GM19043 (cell line): ENCODE results near the gene GP5.

Experiments
- ATAC-seq: cut with Tn5 transposase; IDR thresholded peaks from one replicate; pipeline ENCODE4 v1.9.1; 2021; ENCODE audit warnings: low read depth; ENCODE audit not compliant: unreplicated experiment

GP5 gene

DNA sequence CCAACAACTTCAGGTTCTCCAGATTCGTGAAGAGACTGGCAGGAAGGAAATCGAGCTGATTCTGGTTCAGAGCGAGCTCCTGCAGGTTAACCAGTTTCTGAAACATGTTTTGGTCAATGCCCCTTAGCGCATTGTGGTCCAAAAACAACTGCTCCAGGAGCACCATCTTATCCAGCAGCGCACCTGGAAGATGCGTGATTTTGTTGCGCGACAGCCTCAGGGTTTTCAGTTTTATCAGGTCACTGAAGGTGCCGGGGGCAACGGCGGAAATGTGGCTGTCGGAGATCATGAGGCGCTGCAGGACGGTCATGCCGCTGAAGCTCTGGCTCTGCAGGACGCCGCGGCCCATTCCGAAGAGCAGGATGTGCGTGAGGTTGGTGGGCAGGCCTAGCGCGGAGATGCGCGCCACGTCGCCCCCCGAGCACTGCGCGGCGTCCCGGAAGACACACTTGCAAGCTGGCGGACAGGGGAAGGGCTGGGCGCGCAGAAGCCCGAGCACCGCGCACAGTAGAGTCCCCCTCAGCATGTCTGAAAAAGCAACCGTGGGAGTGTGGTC is 1.2 kb downstream of the GP5 start:
- ATAC-seq: no peak

- ATAC-seq: no peak
Measured at GRCh38 chr3:194396859-194397756, 2.0 kb downstream of the GP5 start.

- no peak for ATAC-seq
Measured at GRCh38 chr3:194396539-194396858, 2.6 kb downstream of the GP5 start.

DNA sequence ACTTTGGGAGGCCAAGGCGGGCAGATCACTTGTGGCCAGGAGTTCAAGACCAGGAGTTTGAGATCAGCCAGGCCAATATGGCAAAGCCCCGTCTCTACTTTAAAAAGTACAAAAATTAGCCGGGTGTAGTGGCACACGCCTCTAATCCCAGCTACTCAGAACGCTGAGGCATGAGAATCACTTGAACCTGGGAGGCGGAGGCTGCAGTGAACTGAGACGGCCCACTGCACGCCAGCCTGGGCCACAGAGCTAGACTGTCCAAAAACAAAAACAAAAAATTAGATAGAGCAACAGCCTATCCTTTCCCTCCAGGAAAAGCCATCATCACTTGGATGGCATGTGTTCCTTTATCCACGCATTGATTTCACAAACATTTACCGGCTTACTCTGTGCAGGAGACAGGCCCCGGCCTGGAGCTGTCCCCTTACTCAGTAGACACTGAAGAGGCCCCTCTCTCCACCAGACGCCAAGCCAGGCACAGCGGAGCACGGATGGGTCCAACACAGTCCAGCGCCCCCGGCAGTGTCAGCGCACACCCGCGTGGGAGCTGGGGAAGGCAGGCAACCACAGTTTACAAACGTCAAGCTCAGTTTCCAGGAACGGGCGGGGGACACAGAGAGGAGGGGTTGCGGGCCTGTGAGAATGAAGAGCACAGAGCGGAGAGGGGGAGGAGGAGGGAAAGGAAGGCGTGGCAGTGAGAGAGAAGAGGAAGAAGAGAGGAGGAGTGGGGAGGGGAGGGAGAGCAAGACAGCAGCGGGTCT is 3.1 kb downstream of the GP5 start:
- ATAC-seq: no peak

DNA sequence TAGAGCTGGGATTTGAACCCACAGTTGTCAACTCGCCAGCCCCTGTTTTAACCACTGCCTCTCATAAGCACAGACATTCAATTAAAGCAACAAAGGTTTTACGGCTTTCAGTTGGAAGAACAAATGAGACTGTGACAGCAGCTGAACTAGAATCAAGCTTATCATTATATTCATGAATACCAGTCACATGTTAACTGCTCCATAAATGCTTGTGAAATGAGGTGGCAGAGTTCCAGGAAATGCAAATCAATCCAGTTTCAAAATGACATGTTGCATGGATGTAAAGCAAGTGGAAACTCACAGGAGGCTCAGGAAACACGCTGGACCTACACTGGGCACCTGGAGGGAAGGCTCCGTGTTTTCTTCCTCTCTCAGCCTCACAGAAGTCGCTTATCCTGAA is 3.9 kb downstream of the GP5 start:
- no peak for ATAC-seq

GRCh38 chr3:194392576-194392975 is 6.5 kb downstream of the GP5 start:
- ATAC-seq: no peak

- ATAC-seq: no peak
Measured at GRCh38 chr3:194390835-194391234, 8.2 kb downstream of the GP5 start.

- no peak for ATAC-seq
Measured at GRCh38 chr3:194389269-194389668, 9.8 kb downstream of the GP5 start.

- ATAC-seq: no peak
Measured at GRCh38 chr3:194387926-194388418, 11.1 kb downstream of the GP5 start.

- ATAC-seq: no peak
Measured at GRCh38 chr3:194387276-194387675, 11.8 kb downstream of the GP5 start.

- ATAC-seq: no peak
Measured at GRCh38 chr3:194386648-194387047, 12.4 kb downstream of the GP5 start.

- no peak for ATAC-seq
Measured at GRCh38 chr3:194386066-194386465, 13.0 kb downstream of the GP5 start.

DNA sequence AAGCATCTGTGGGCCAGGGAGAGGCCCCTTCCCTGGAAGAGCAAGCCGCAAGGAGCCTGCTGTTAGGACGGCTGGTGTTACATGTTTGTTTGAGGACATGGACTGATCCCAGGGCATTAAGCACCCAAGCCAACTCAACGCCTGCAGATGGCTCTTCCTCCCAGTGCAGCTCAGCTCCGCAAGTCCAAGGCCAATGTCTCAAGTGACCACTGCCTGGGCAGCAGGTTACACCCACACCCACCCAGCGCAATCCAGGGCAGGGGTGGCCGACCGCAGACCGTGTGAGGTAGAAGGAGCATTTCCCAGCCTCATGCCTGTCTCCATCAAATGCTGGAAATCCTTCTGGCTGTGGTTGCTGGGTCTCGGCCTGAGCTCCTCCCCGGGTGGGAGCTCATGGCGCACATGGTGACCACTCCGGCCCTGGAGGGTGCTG is 14.5 kb downstream of the GP5 start:
- ATAC-seq: no peak

- ATAC-seq: no peak
Measured at GRCh38 chr3:194384156-194384555, 14.9 kb downstream of the GP5 start.

GRCh38 chr3:194383276-194383940 is 15.7 kb downstream of the GP5 start:
- no peak for ATAC-seq

DNA sequence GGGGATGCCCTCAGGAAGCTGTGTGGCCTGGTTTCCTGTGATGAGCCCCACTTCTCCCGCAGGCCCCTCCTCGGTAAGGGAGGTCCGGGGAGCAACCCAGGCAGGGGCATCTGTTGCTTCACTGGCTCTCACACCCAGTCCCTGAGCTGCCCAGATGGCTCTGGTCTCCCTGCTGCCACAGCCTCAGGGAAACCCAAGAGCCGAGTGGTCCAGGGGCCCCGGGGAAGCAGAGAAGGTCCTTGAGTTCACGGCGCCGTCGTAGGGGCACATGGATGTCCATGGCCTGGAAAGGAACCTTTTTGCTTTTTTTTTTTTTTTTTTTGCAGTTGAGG is 16.2 kb downstream of the GP5 start:
- ATAC-seq: no peak

DNA sequence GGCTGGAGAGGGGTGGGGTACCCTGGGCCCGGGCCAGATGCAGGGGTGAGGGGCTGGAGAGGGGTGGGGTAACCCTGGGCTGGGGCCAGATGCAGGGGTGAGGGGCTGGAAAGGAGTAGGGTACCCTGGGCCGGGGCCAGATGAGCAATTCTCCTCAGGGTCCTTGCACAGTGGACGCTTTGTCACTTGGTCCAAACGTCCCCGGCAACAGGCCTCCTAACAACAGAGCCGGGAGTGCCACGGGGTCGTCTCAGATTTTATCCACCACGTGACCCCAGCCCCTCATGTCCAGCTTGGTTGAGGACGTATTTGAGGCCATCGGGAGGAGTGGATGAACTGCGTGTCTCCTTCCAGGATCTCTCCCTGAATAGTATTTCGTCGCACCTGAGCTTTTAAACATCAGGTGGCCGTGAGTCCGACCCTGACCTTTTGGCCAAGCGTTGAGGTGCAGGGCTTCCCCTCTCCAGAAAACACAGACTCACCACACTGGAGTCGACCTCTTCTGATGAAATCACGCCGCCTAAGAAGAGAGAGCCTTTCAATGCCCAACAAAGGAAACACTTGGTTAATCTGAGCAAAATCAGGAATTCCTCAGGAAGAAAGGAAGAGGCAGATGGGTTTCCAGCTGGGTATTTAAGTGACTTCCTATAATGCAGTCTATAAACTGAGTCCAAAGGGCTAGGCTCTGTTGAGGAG is 16.7 kb downstream of the GP5 start:
- no peak for ATAC-seq

DNA sequence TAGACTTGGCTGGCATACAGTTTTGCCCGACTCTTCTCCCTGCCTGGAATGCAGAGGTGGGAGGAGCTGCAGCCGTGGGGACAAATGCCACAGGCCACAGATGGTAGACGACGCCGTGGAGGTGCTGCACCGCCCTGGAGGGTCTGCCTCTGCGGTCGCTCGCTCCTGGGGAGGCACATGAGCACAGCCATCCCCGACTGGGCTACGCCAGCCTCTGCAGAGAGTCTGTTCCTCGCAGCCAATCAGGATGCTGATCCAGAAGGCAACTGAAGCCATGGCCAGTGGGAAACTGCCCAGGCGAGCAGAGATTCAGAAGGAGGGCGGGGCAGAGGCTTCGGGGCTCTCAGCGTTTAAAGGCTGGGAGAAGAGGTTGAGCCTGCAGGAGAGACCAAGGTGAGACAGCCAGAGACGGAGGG is 17.6 kb downstream of the GP5 start:
- no peak for ATAC-seq

DNA sequence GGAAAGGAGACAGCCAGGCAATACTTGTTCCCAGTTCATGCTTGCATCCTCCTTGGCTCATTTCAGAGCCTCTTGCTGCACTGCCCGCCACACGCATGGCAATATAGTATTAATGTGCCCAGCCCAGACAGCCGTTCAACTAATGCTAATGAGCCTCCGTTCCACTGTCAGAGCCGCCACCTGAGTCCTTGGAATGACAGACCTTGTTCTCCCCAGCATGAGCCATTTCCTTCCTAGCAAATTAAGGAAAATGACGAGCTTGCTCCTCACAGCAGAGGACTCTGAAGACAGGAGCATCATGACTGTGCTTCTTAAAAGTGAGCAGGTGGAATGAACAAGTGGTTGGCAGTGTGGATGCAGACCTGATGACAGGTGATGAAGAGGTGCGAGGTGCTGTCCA is 18.7 kb downstream of the GP5 start:
- ATAC-seq: no peak

DNA sequence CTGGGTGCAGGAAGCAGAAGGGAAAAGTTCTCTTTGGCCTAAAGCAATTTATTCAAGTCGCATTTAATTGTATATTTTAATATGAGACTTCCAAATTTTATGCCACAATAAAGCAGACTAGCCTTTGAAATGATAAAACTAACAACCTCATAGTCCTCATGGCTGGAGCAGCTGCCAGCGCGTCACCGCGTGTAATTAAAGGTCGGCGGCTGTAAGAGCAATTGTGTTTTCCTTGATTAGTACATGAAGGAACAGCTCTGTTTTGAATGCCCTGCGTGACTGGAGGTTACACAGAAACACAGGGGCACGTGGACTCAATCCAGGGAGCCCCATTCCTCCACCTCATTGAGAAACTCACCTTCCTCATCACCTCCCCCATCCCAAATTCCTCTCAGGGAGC is 19.4 kb downstream of the GP5 start:
- ATAC-seq: no peak
